GM12878 (cell line): ENCODE results near the gene C1QTNF8. TPM values are rescaled to one million over a fixed set of nuclear protein-coding genes. Genes with fewer than 3 reads are reported as not detected.

ENCODE experiments used
- ATAC-seq: fragments of 200-7000 bp; cut with Tn5 transposase; 3 replicates; pipeline ENCODE4 v1.9.1; 2020; ENCODE audit warnings: mild to moderate bottlenecking, moderate library complexity
- BruUV-seq: library from RNA; stranded (reverse); fragments of 400-500 nt; replicated peaks from 2 replicates; lab custom pipeline; 2021; lab: Mats Ljungman, UMichigan
- CTCF ChIA-PET: fragments of 300-600 bp; sonication (Branson Sonifier 250); formaldehyde crosslinking; extraction: SDS; loops from one replicate; lab custom pipeline; 2021; ENCODE audit warnings: inconsistent platforms; lab: Yijun Ruan, JAX
- POLR2A ChIA-PET: fragments of 350-600 bp; formaldehyde crosslinking; extraction: SDS; loops from one replicate; lab custom pipeline; 2021; ENCODE audit warnings: inconsistent platforms; lab: Charles Lee
- RAD21 ChIA-PET: fragments of 300-600 bp; sonication (Branson Sonifier 250); formaldehyde crosslinking; loops from one replicate; lab custom pipeline; 2023; ENCODE audit warnings: antibody characterized with exemption; ENCODE audit not compliant: unreplicated experiment; lab: Charles Lee
- SMC1A ChIA-PET: fragments of 300-600 bp; sonication (Branson Sonifier 250); formaldehyde crosslinking; loops from one replicate; lab custom pipeline; 2023; ENCODE audit not compliant: unreplicated experiment, uncharacterized antibody; lab: Charles Lee
- DNase-seq: peaks from one replicate; pipeline ENCODE4 v3.0.0-alpha.2; 2011; ENCODE audit warnings: low read depth, low spot score
- FAIRE-seq: peaks from 3 replicates; lab custom pipeline; 2011; peaks lifted over from hg19 to GRCh38; lab: Jason Lieb, UNC
- H2AFZ ChIP-seq: 2 replicates; pipeline ENCODE4 v1.6.0; 2011; ENCODE audit warnings: low read depth, low read length, control low read depth; ENCODE audit not compliant: control insufficient read depth
- H3K27ac ChIP-seq: 2 replicates; pipeline ENCODE4 v1.5.1; 2011; ENCODE audit warnings: control low read depth; ENCODE audit not compliant: control insufficient read depth, insufficient read depth
- H3K27me3 ChIP-seq, 2 experiments: replicated peaks in 1 of 2; 2 replicates each; pipeline versions ENCODE4 v1.6.0 to v1.6.1; 2011; ENCODE audit warnings: low read length in 1 of 2; ENCODE audit not compliant: control insufficient read depth in 2 of 2, insufficient read depth in 2 of 2
- H3K36me3 ChIP-seq, 2 experiments: 2 replicates each; pipeline ENCODE4 v1.5.1; 2011; ENCODE audit warnings: low read length in 1 of 2; ENCODE audit not compliant: control insufficient read depth in 2 of 2, insufficient read depth in 2 of 2
- H3K4me1 ChIP-seq: 2 replicates; pipeline ENCODE4 v1.6.1; 2011; ENCODE audit warnings: mild to moderate bottlenecking, low read length, moderate library complexity, mixed read lengths; ENCODE audit not compliant: control insufficient read depth, insufficient read depth
- H3K4me2 ChIP-seq: 2 replicates; pipeline ENCODE4 v1.6.0; 2011; ENCODE audit warnings: control low read depth; ENCODE audit not compliant: control insufficient read depth, insufficient read depth
- H3K4me3 ChIP-seq: fragments of 200-600 bp; sonication (generic); 2 replicates; pipeline ENCODE4 v1.5.1; 2016
- H3K79me2 ChIP-seq: 2 replicates; pipeline ENCODE4 v1.6.0; 2011; ENCODE audit warnings: low read length; ENCODE audit not compliant: control insufficient read depth, insufficient read depth
- H3K9ac ChIP-seq: 2 replicates; pipeline ENCODE4 v1.8.0; 2011; ENCODE audit warnings: low read length, control low read depth, mixed read lengths; ENCODE audit not compliant: control insufficient read depth, insufficient read depth
- H3K9me3 ChIP-seq: replicated peaks from 3 replicates; pipeline ENCODE4 v1.5.1; 2011; ENCODE audit warnings: mild to moderate bottlenecking, low read length; ENCODE audit not compliant: control insufficient read depth, insufficient read depth
- H4K20me1 ChIP-seq: 2 replicates; pipeline ENCODE4 v1.6.0; 2011; ENCODE audit not compliant: control insufficient read depth, insufficient read depth
- GABPA ChIP-seq: IDR thresholded peaks from 2 replicates; pipeline ENCODE4 v1.6.1; 2014; ENCODE audit warnings: antibody characterized with exemption, low read depth, mild to moderate bottlenecking, inconsistent platforms
- HSF1 ChIP-seq: fragments of 150-350 bp; IDR thresholded peaks from 2 replicates; pipeline ENCODE4 v1.6.1; 2014; ENCODE audit warnings: mild to moderate bottlenecking, low read depth, low read length
- IRF5 ChIP-seq: fragments of 450-650 bp; IDR thresholded peaks from 2 replicates; pipeline ENCODE4 v1.6.1; 2017; ENCODE audit warnings: borderline replicate concordance
- NFYA ChIP-seq: IDR thresholded peaks from 2 replicates; pipeline ENCODE4 v1.6.1; 2011; ENCODE audit warnings: low read depth, mild to moderate bottlenecking, low read length, improper control_type of control experiment, borderline replicate concordance
- POU2F2 ChIP-seq: IDR thresholded peaks from 3 replicates; pipeline ENCODE4 v1.6.1; 2011; ENCODE audit warnings: low read depth, mild to moderate bottlenecking, low read length, borderline replicate concordance
- YY1 ChIP-seq: IDR thresholded peaks from 2 replicates; pipeline ENCODE4 v1.6.1; 2011; ENCODE audit warnings: low read depth, mild to moderate bottlenecking, low read length
- ZBTB11 ChIP-seq: fragments of 450-650 bp; formaldehyde crosslinking; IDR thresholded peaks from 2 replicates; pipeline ENCODE4 v1.5.0; 2022; ENCODE audit warnings: mild to moderate bottlenecking, missing genetic modification characterization
- ZNF24 ChIP-seq: fragments of 450-650 bp; IDR thresholded peaks from 2 replicates; pipeline ENCODE4 v1.6.1; 2017; ENCODE audit warnings: antibody characterized with exemption, mild to moderate bottlenecking
- ZNF384 ChIP-seq: IDR thresholded peaks from 2 replicates; pipeline ENCODE4 v1.6.1; 2012; ENCODE audit warnings: low read depth, mild to moderate bottlenecking, low read length, improper control_type of control experiment, borderline replicate concordance
- ZNF687 ChIP-seq: fragments of 450-650 bp; IDR thresholded peaks from 2 replicates; pipeline ENCODE4 v1.6.1; 2017; ENCODE audit warnings: mild to moderate bottlenecking, moderate library complexity
- WGBS: methylation state at CpG from one replicate; pipeline ENCODE4 v1.1.6; 2016; ENCODE audit warnings: low lambda C conversion rate; ENCODE audit not compliant: insufficient replicate concordance, insufficient coverage; ENCODE audit errors: missing lambda C conversion rate; 5-methylcytosine and 5-hydroxymethylcytosine counted together
- in situ Hi-C: fragments of 300-500 bp; cut with MboI; formaldehyde crosslinking; loops from 9 replicates; pipeline ENCODE4 v1.14.3; 2018; ENCODE audit warnings: mixed read lengths
- intact Hi-C: fragments of 100-400 bp; cut with micrococcal nuclease; formaldehyde crosslinking; loops from one replicate; pipeline ENCODE4 v1.14.2; 2022; ENCODE audit not compliant: unreplicated experiment
- polyA plus RNA-seq, 11 experiments: library from polyadenylated mRNA; depleted of rRNA in 4 of 11; unstranded in 6 of 11; stranded (reverse) in 5 of 11; fragments of >200 nt; fragmentation: Nextera tagmentation in 4 of 11; fragmentation: Illumina TruSeq in 1 of 11; extraction: Ambion mirVana in 4 of 11; extraction: Trizol in 1 of 11; gene quantifications; 1 replicate in 1 of 11; 2 replicates in 10 of 11; pipeline versions ENCODE4 v1.2.1 to v1.2.3, GENCODE V29; 2011 to 2016; ENCODE audit warnings: inconsistent platforms in 2 of 11, missing spikeins in 2 of 11, low read depth in 1 of 11
- total RNA-seq, 4 experiments: library from RNA; depleted of rRNA in 3 of 4; stranded (reverse); fragments of >200 nt in 3 of 4; fragmentation: Illumina TruSeq in 1 of 4; extraction: Trizol in 1 of 4; gene quantifications; 2 replicates each; pipeline versions ENCODE4 v1.2.1 to v1.2.3, GENCODE V29; 2013 to 2021

The C1QTNF8 gene
- total and polyA plus RNA-seq, 10 of the 15 experiments (the other 5 are each of a cell fraction or from before 2014, with no cell fraction given) = not detected

GRCh38 chr16:1121601-1122397, 25.8 kb upstream of the C1QTNF8 start (continued):
- no peak for TF ChIP-seq ZNF687
- TF ChIP-seq, all 136 proteins: peak for 0

GRCh38 chr16:1121009-1121408, 25.0 kb upstream of the C1QTNF8 start:
- ChIA-PET POLR2A (no interaction called here), CTCF (no interaction called here), RAD21 (no interaction called here), SMC1A (no interaction called here)
- ATAC-seq (no peak), DNase-seq (no peak), FAIRE-seq (no peak)
- H3K27me3 ChIP-seq = no peaks in the 10 kb centered on the region
- in situ Hi-C loops = loop anchor here (10.0 kb wide), 1 partner anchor 56 kb away; no protein-coding TSS in a partner anchor
- H3K4me2 ChIP-seq = no peak overlapping the region
- WGBS = 59% methylated on average over 23 of the region's 23 CpGs
- H3K36me3 ChIP-seq = no peaks in the 10 kb centered on the region
- no peaks in the 10 kb centered on the region for H3K9me3 ChIP-seq
- no peaks in the 10 kb centered on the region for H3K4me1 ChIP-seq
- no peak overlapping the region for H3K4me3 ChIP-seq
- intact Hi-C loops = no loop called here
- no peak overlapping the region for H3K9ac ChIP-seq
- no peak overlapping the region for H3K27ac ChIP-seq
- BruUV-seq = no TSS peak
- H2AFZ ChIP-seq = no peak overlapping the region
- H3K79me2 ChIP-seq = no peaks in the 10 kb centered on the region
- no peaks in the 10 kb centered on the region for H4K20me1 ChIP-seq
- TF ChIP-seq HSF1 (no peak), NFYA (no peak), ZNF384 (no peak), GABPA (no peak), ZNF24 (no peak), ZBTB11 (CRISPR knock-in tag) (no peak), POU2F2 (no peak), IRF5 (no peak), YY1 (no peak)
